NT2/D1 (cell line): Measurements from ENCODE around the gene SNTG2.

Source experiments
- YY1 ChIP-seq: IDR thresholded peaks from 2 replicates; pipeline ENCODE4 v1.6.1; 2011; ENCODE audit not compliant: insufficient read length, insufficient read depth
- ZNF274 ChIP-seq: IDR thresholded peaks from 2 replicates; pipeline ENCODE4 v1.6.1; 2011; ENCODE audit warnings: mild to moderate bottlenecking, low read depth, low read length

- TF ChIP-seq YY1 (no peak), ZNF274 (no peak)
These were observed 74.3 kb downstream of the SNTG2 start for GRCh38 chr2:1024981-1025380.
